C4-2B (cell line): ENCODE results near the gene FOXC2.

Source experiments
- CTCF ChIP-seq: fragments of 450-650 bp; conservative IDR thresholded peaks from 2 replicates; pipeline ENCODE4 v1.5.1; 2017; ENCODE audit warnings: mild to moderate bottlenecking
- ZFX ChIP-seq: fragments of 450-650 bp; IDR thresholded peaks from 2 replicates; pipeline ENCODE4 v1.6.1; 2017

- TF ChIP-seq CTCF (no peak), ZFX (no peak)
These were observed 13.3 kb upstream of the FOXC2 start for GRCh38 chr16:86553356-86553755.
